Tibial nerve (tissue), 4 donors: ENCODE results near the gene SLC25A30. TPM values are rescaled to one million over a fixed set of nuclear protein-coding genes. Genes with fewer than 3 reads are reported as not detected.
A peak's percentile ranks its signal among the peaks of the same experiment; 100 is the strongest.

ENCODE experiments used
- DNase-seq, 2 donors: peaks; one replicate each; pipeline ENCODE4 v3.0.0-alpha.2; 2019; ENCODE audit warnings: low spot score in 2 of 2
- H3K27ac ChIP-seq, 4 donors: fragments of 200-600 bp; sonication (generic) in 3 of 4; one replicate each; pipeline ENCODE4 v1.5.1; 2017 to 2019; ENCODE audit warnings: mild to moderate bottlenecking in 1 of 4
- H3K27me3 ChIP-seq, 2 donors: fragments of 200-600 bp; sonication (generic) in 1 of 2; one replicate each; pipeline versions ENCODE4 v1.5.1 to v1.6.0; 2017 to 2019
- H3K36me3 ChIP-seq, 3 donors: fragments of 200-600 bp; sonication (generic); one replicate each; pipeline ENCODE4 v1.5.1; 2018 to 2019
- H3K4me1 ChIP-seq, 4 donors: fragments of 200-600 bp; sonication (generic) in 3 of 4; one replicate each; pipeline ENCODE4 v1.5.1; 2017 to 2019
- H3K4me3 ChIP-seq, 4 donors: fragments of 200-600 bp; sonication (generic) in 3 of 4; one replicate each; pipeline ENCODE4 v1.5.1; 2017 to 2019; ENCODE audit warnings: mild to moderate bottlenecking in 1 of 4, moderate library complexity in 1 of 4
- H3K9me3 ChIP-seq, 4 donors: fragments of 200-600 bp; sonication (generic) in 3 of 4; one replicate each; pipeline ENCODE4 v1.5.1; 2017 to 2019
- EP300 ChIP-seq, 2 donors: sonication (generic); formaldehyde crosslinking; IDR thresholded peaks; one replicate each; pipeline ENCODE4 v1.6.1; 2017; ENCODE audit warnings: antibody characterized with exemption in 2 of 2, mild to moderate bottlenecking in 1 of 2
- POLR2A ChIP-seq, 2 donors: fragments of 450-650 bp; IDR thresholded peaks; one replicate each; pipeline ENCODE4 v1.6.1; 2017; ENCODE audit warnings: antibody characterized with exemption in 2 of 2, mild to moderate bottlenecking in 2 of 2, moderate library complexity in 2 of 2
- WGBS, 2 donors: methylation state at CpG; one replicate each; pipeline ENCODE4 v1.1.5; 2018; 5-methylcytosine and 5-hydroxymethylcytosine counted together
- total RNA-seq, 4 donors: library from RNA; depleted of rRNA; stranded (reverse); fragments of >200 nt; gene quantifications; one replicate each; pipeline ENCODE4 v1.1.0, GENCODE V29; 2016
- TF ChIP-seq, protein P1 (sequence below), 5 experiments: fragments of 200-600 bp in 3 of 5; fragments of 450-650 bp in 2 of 5; sonication (generic) in 3 of 5; IDR thresholded peaks; one replicate each; pipeline ENCODE4 v1.5.1; 2016 to 2019; ENCODE audit warnings: antibody characterized with exemption in 5 of 5, mild to moderate bottlenecking in 3 of 5, moderate library complexity in 2 of 5

SLC25A30 gene
- total RNA-seq, 4 donors from 2014 or later, result 9.6 to 20.1 (median 12.0) TPM

DNA sequence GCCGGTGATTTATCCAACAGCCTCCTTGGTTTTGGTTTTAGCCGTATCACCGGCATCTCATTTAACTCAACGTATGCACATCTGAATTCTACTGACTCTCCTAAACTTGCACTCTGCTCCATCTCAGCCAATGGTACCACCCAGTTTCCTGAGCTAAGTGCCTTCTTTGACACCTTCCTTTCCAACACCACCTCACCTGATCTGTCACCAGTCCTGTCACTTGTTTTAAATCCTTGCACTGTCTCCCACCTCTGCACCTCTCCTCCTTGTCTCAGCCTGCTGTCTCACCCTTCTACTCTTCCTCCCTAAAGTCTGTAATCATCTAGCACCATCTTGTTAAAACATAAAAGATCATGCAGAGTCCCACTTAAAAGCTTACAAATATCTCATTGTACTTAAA lies 49.1 kb downstream of the SLC25A30 start:
- WGBS, 2 donors, result 93 to 96% methylated on average over 4 of the region's 4 CpGs
- H3K27ac ChIP-seq, result no peak overlapping the region

DNA sequence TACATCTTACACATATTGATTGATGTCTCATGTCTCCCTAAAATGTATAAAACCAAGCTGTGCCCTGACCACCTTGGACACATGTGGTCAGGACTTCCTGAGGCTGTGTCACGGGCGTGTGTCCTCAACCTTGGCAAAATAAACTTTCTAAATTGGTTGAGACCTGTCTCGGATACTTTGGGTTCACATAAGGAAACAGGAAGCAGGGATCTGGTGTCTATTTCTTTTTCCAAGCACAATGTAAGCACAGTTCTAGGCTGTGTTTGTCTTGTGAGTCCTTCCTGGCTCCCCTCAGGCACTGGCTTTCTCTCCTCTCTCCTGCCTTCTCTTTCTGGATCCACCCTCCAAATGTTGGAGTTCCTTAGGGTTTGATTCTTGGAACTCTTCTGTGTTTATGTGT lies 49.6 kb downstream of the SLC25A30 start:
- Histone ChIP-seq H3K9me3 (no peaks in the 10 kb centered on the region), H3K27me3 (no peaks in the 10 kb centered on the region), H3K4me1 (peaks cover 0 to 14% (median 6%) of the 10 kb centered on the region in 4 donors), H3K36me3 (peaks cover 0 to 37% (median 0%) of the 10 kb centered on the region in 3 donors), H3K27ac (no peak overlapping the region), H3K4me3 (no peak overlapping the region)
- TF ChIP-seq, protein P1, sequence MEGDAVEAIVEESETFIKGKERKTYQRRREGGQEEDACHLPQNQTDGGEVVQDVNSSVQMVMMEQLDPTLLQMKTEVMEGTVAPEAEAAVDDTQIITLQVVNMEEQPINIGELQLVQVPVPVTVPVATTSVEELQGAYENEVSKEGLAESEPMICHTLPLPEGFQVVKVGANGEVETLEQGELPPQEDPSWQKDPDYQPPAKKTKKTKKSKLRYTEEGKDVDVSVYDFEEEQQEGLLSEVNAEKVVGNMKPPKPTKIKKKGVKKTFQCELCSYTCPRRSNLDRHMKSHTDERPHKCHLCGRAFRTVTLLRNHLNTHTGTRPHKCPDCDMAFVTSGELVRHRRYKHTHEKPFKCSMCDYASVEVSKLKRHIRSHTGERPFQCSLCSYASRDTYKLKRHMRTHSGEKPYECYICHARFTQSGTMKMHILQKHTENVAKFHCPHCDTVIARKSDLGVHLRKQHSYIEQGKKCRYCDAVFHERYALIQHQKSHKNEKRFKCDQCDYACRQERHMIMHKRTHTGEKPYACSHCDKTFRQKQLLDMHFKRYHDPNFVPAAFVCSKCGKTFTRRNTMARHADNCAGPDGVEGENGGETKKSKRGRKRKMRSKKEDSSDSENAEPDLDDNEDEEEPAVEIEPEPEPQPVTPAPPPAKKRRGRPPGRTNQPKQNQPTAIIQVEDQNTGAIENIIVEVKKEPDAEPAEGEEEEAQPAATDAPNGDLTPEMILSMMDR (IDR thresholded peaks at IDR 0.05), result no peak
- TF ChIP-seq POLR2A (IDR thresholded peaks at IDR 0.05), result no peak
- TF ChIP-seq EP300 (IDR thresholded peaks at IDR 0.05), result no peak
- 39 to 62% methylated on average over 3 of the region's 3 CpGs for WGBS, 2 donors
- no peak for DNase-seq

More for the DNA sequence above, 49.1 kb downstream of the SLC25A30 start:
- Histone ChIP-seq H3K4me3 (no peak overlapping the region), H3K9me3 (no peaks in the 10 kb centered on the region), H3K4me1 (peaks cover 0 to 14% (median 6%) of the 10 kb centered on the region in 4 donors), H3K27me3 (no peaks in the 10 kb centered on the region), H3K36me3 (peaks cover 0 to 32% (median 0%) of the 10 kb centered on the region in 3 donors)
- DNase-seq, result no peak
- TF ChIP-seq POLR2A (IDR thresholded peaks at IDR 0.05) (no peak), EP300 (IDR thresholded peaks at IDR 0.05) (no peak)
- TF ChIP-seq, protein P1 (IDR thresholded peaks at IDR 0.05), result no peak

DNA sequence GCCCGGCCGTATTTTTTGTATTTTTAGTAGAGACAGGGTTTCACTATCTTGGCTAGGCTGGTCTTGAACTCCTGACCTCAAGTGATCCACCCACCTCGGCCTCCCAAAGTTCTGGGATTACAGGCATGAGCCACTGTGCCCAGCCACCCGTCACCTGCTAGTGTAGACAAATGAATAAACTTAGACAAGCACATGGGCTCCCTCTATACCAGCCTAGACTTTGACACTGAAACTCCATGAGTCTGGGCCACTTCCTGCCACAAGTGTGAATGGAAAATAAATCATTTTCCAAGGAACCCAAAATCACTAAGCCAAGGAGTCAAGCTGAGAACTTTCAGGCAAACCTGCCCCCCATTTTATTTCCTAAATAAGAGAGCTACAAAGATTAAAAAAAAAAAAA lies 50.2 kb downstream of the SLC25A30 start:
- Histone ChIP-seq H3K4me1 (peaks cover 0 to 14% (median 6%) of the 10 kb centered on the region in 4 donors), H3K4me3 (no peak overlapping the region), H3K36me3 (peaks cover 0 to 43% (median 0%) of the 10 kb centered on the region in 3 donors), H3K27ac (peak overlapping the region in 1 of 4 donors; percentile 19), H3K27me3 (no peaks in the 10 kb centered on the region), H3K9me3 (no peaks in the 10 kb centered on the region)
- 84 to 90% methylated on average over 4 of the region's 4 CpGs for WGBS, 2 donors
- no peak for DNase-seq
- TF ChIP-seq EP300 (IDR thresholded peaks at IDR 0.05) (no peak), POLR2A (IDR thresholded peaks at IDR 0.05) (no peak)
- TF ChIP-seq, protein P1 (IDR thresholded peaks at IDR 0.05), result no peak

DNA sequence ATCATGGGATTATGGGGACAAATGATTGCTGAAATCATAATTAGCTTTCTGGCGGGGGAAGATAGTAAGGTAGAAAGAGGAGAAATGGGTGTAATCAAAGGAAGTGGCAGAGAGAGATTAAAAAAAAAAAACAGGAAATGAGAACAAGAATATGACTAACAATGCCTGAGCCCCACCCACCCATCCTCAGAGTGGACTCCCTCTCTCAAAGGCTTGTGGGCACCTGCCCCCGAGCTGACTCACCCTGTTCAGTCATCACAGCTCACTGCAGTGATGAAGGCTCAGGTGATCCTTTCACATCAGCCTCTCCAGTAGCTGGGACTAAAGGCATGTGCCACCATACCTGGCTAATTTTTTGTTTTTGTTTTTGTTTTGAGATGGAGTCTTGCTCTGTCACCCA lies 50.8 kb downstream of the SLC25A30 start:
- Histone ChIP-seq H3K27ac (peak overlapping the region in 1 of 4 donors; percentile 19), H3K27me3 (no peaks in the 10 kb centered on the region), H3K9me3 (no peaks in the 10 kb centered on the region), H3K36me3 (peaks cover 0 to 45% (median 0%) of the 10 kb centered on the region in 3 donors), H3K4me3 (no peak overlapping the region), H3K4me1 (peaks cover 0 to 14% (median 6%) of the 10 kb centered on the region in 4 donors)
- TF ChIP-seq POLR2A (IDR thresholded peaks at IDR 0.05), result no peak
- TF ChIP-seq, protein P1 (IDR thresholded peaks at IDR 0.05), result no peak
- TF ChIP-seq EP300 (IDR thresholded peaks at IDR 0.05), result no peak
- DNase-seq, result no peak
- 57 to 61% methylated on average over 2 of the region's 2 CpGs for WGBS, 2 donors

DNA sequence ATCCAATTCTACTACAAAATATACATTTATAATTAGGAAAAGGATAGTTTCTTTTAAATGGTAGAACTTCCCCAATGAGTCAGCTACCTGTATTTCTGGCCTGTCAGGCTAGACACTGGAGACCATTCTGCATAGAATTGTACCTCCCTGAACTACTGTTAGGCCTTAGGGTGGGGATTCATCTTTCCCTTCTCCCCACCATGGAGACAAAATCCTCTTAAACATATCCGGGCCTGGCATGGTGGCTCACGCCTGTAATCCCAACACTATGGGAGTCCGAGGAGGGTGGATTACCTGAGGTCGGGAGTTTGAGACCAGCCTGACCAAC lies 52.7 kb downstream of the SLC25A30 start:
- Histone ChIP-seq H3K4me1 (peaks cover 0 to 5% (median under 1%) of the 10 kb centered on the region in 4 donors), H3K9me3 (no peaks in the 10 kb centered on the region), H3K4me3 (no peak overlapping the region), H3K27me3 (no peaks in the 10 kb centered on the region), H3K36me3 (peaks cover 0 to 56% (median 0%) of the 10 kb centered on the region in 3 donors), H3K27ac (no peak overlapping the region)
- TF ChIP-seq EP300 (IDR thresholded peaks at IDR 0.05) (no peak), POLR2A (IDR thresholded peaks at IDR 0.05) (no peak)
- TF ChIP-seq, protein P1 (IDR thresholded peaks at IDR 0.05), result no peak
- WGBS, 2 donors, result 98 to 100% methylated on average over 4 of the region's 4 CpGs
- DNase-seq, result no peak
